Keratinocyte (primary cell): ENCODE results near the gene TRAPPC6A. TPM values are rescaled to one million over a fixed set of nuclear protein-coding genes. Genes with fewer than 3 reads are reported as not detected.

Experiments
- DNase-seq: peaks from one replicate; pipeline ENCODE4 v3.0.0-alpha.2; 2011; ENCODE audit warnings: low read depth, missing footprints, low spot score
- FAIRE-seq: peaks from 2 replicates; lab custom pipeline; 2011; peaks lifted over from hg19 to GRCh38; lab: Jason Lieb, UNC
- H2AFZ ChIP-seq: 2 replicates; pipeline ENCODE4 v1.6.0; 2012; ENCODE audit warnings: low read length, control low read depth, inconsistent platforms; ENCODE audit not compliant: control insufficient read depth
- H3K27ac ChIP-seq: 2 replicates; pipeline ENCODE4 v1.5.1; 2011; ENCODE audit warnings: low read length; ENCODE audit not compliant: control insufficient read depth, insufficient read depth
- H3K27me3 ChIP-seq: 3 replicates; pipeline ENCODE4 v1.6.0; 2011; ENCODE audit warnings: low read length; ENCODE audit not compliant: control insufficient read depth, insufficient read depth; ENCODE audit errors: extremely low read depth
- H3K36me3 ChIP-seq, 2 experiments: 2 replicates in 1 of 2; 3 replicates in 1 of 2; pipeline ENCODE4 v1.5.1; 2011; ENCODE audit warnings: low read length in 2 of 2, mild to moderate bottlenecking in 1 of 2; ENCODE audit not compliant: control insufficient read depth in 2 of 2, insufficient read depth in 2 of 2; ENCODE audit errors: extremely low read depth in 1 of 2
- H3K4me1 ChIP-seq: 3 replicates; pipeline ENCODE4 v1.5.1; 2011; ENCODE audit warnings: low read length; ENCODE audit not compliant: control insufficient read depth, insufficient read depth; ENCODE audit errors: extremely low read depth
- H3K4me2 ChIP-seq: 3 replicates; pipeline ENCODE4 v1.6.0; 2011; ENCODE audit warnings: low read depth, low read length; ENCODE audit not compliant: control insufficient read depth, insufficient read depth; ENCODE audit errors: extremely low read depth
- H3K4me3 ChIP-seq, 3 experiments: fragments of 200-600 bp in 1 of 3; sonication (generic) in 1 of 3; 2 replicates in 2 of 3; 3 replicates in 1 of 3; pipeline ENCODE4 v1.5.1; 2011 to 2016; ENCODE audit warnings: low read length in 3 of 3, mild to moderate bottlenecking in 3 of 3, control low read depth in 2 of 3, inconsistent platforms in 1 of 3, low read depth in 1 of 3, mixed read lengths in 1 of 3, mixed run types in 1 of 3, moderate library complexity in 1 of 3; ENCODE audit not compliant: control insufficient read depth in 2 of 3, insufficient read depth in 2 of 3; ENCODE audit errors: extremely low read depth in 1 of 3
- H3K79me2 ChIP-seq: 2 replicates; pipeline ENCODE4 v1.6.0; 2012; ENCODE audit warnings: low read length; ENCODE audit not compliant: control insufficient read depth, insufficient read depth
- H3K9ac ChIP-seq: 3 replicates; pipeline ENCODE4 v1.6.0; 2011; ENCODE audit warnings: low read length; ENCODE audit not compliant: control insufficient read depth, insufficient read depth; ENCODE audit errors: extremely low read depth
- H3K9me1 ChIP-seq: 3 replicates; pipeline ENCODE4 v1.6.0; 2011; ENCODE audit warnings: low read length; ENCODE audit not compliant: control insufficient read depth, insufficient read depth; ENCODE audit errors: extremely low read depth
- H3K9me3 ChIP-seq: 2 replicates; pipeline ENCODE4 v1.5.1; 2012; ENCODE audit warnings: low read depth, low read length; ENCODE audit not compliant: control insufficient read depth
- H4K20me1 ChIP-seq: 3 replicates; pipeline ENCODE4 v1.6.0; 2011; ENCODE audit warnings: low read length; ENCODE audit not compliant: control insufficient read depth, insufficient read depth; ENCODE audit errors: extremely low read depth
- CTCF ChIP-seq, 3 experiments: IDR thresholded peaks in 1 of 3; conservative IDR thresholded peaks in 1 of 3; optimal IDR thresholded peaks in 1 of 3; 2 replicates in 2 of 3; 3 replicates in 1 of 3; pipeline versions ENCODE3 to v1.5.1; 2011; ENCODE audit warnings: low read length in 3 of 3, mild to moderate bottlenecking in 3 of 3, moderate library complexity in 2 of 3, control low read depth in 1 of 3, inconsistent platforms in 1 of 3; ENCODE audit not compliant: insufficient read depth in 2 of 3; ENCODE audit errors: extremely low read depth in 1 of 3
- EZH2 ChIP-seq: IDR thresholded peaks from one replicate; pipeline ENCODE4 v1.6.1; 2012; ENCODE audit warnings: inconsistent platforms, mild to moderate bottlenecking, low read length, moderate library complexity
- dilution Hi-C: fragments of 300-500 bp; cut with MboI; formaldehyde crosslinking; loops from one replicate; pipeline ENCODE4 v1.7.0; 2020; ENCODE audit warnings: low sequenced_read_pairs; ENCODE audit not compliant: extremely low pct_ligation_motif_present
- polyA plus RNA-seq, 5 experiments: library from polyadenylated mRNA; depleted of rRNA in 3 of 5; stranded (reverse) in 3 of 5; stranded (forward) in 1 of 5; unstranded in 1 of 5; fragments of >200 nt; gene quantifications; 1 replicate in 1 of 5; 2 replicates in 3 of 5; 3 replicates in 1 of 5; pipeline versions ENCODE4 v1.2.1 to v1.2.3, GENCODE V29; 2011 to 2012; ENCODE audit warnings: missing spikeins in 2 of 5, low read depth in 1 of 5, low replicate concordance in 1 of 5

The TRAPPC6A gene
- polyA plus RNA-seq, 1 donor (not counting 4 experiments of a cell fraction or from before 2014, with no cell fraction given) = 4.7 TPM

GRCh38 chr19:45150751-45151281, 27.2 kb downstream of the TRAPPC6A start:
- FAIRE-seq = no peak
- no peak overlapping the region for H3K27ac ChIP-seq
- peaks cover 7% of the 10 kb centered on the region for H4K20me1 ChIP-seq
- H3K27me3 ChIP-seq = peaks cover 24% of the 10 kb centered on the region
- no peak for DNase-seq
- peaks cover 24% of the 10 kb centered on the region for H3K4me1 ChIP-seq
- H3K9me1 ChIP-seq = no peaks in the 10 kb centered on the region
- H3K79me2 ChIP-seq = no peaks in the 10 kb centered on the region
- TF ChIP-seq EZH2 (no peak), CTCF (optimal IDR thresholded peaks at IDR 0.05 in 1 of 3, IDR thresholded peaks at IDR 0.05 in 1 of 3, conservative IDR thresholded peaks at IDR 0.05 in 1 of 3; ENCODE audit: extremely low read depth in 1 of 3, insufficient read depth in 2 of 3, low read length in 3 of 3) (no peak)
- dilution Hi-C loops = no loop called here
- H3K4me2 ChIP-seq = no peak overlapping the region
- no peak overlapping the region for H2AFZ ChIP-seq
- H3K36me3 ChIP-seq = no peaks in the 10 kb centered on the region
- H3K9me3 ChIP-seq = peaks cover 4% of the 10 kb centered on the region
- H3K4me3 ChIP-seq = no peak overlapping the region
- H3K9ac ChIP-seq = no peak overlapping the region

- Histone ChIP-seq H4K20me1 (peaks cover 7% of the 10 kb centered on the region), H3K9me3 (peaks cover 4% of the 10 kb centered on the region), H3K27ac (no peak overlapping the region), H3K36me3 (no peaks in the 10 kb centered on the region), H3K4me2 (no peak overlapping the region), H2AFZ (no peak overlapping the region), H3K79me2 (no peaks in the 10 kb centered on the region), H3K9me1 (no peaks in the 10 kb centered on the region), H3K4me1 (peaks cover 24% of the 10 kb centered on the region), H3K27me3 (peaks cover 24% of the 10 kb centered on the region), H3K4me3 (no peak overlapping the region), H3K9ac (no peak overlapping the region)
- TF ChIP-seq CTCF (optimal IDR thresholded peaks at IDR 0.05 in 1 of 3, IDR thresholded peaks at IDR 0.05 in 1 of 3, conservative IDR thresholded peaks at IDR 0.05 in 1 of 3; ENCODE audit: extremely low read depth in 1 of 3, insufficient read depth in 2 of 3, low read length in 3 of 3) (no peak), EZH2 (no peak)
- dilution Hi-C loops = no loop called here
- FAIRE-seq (no peak), DNase-seq (no peak)
These were observed 27.9 kb downstream of the TRAPPC6A start for GRCh38 chr19:45150180-45150579.
